CD4-positive, alpha-beta T cell (primary cell): ENCODE results near the gene CCIN. TPM values are rescaled to one million over a fixed set of nuclear protein-coding genes. Genes with fewer than 3 reads are reported as not detected.

Experiments used
- ATAC-seq: fragments of 200-7000 bp; cut with Tn5 transposase; one replicate; pipeline ENCODE4 v1.10.0; 2022; ENCODE audit warnings: mild to moderate bottlenecking; ENCODE audit not compliant: poor library complexity
- CTCF ChIA-PET: fragments of 350-600 bp; sonication (Branson Sonifier 250); formaldehyde crosslinking; loops from one replicate; lab custom pipeline; 2021; ENCODE audit warnings: antibody characterized with exemption, inconsistent platforms; lab: Charles Lee
- POLR2A ChIA-PET: fragments of 350-600 bp; sonication (Branson Sonifier 250); formaldehyde crosslinking; loops from one replicate; lab custom pipeline; 2021; ENCODE audit warnings: antibody characterized with exemption, inconsistent platforms; lab: Charles Lee
- DNase-seq, 14 experiments: peaks; one replicate each; pipeline ENCODE4 v3.0.0-alpha.2; 2013 to 2020; ENCODE audit warnings: mixed read lengths in 2 of 14
- H3K27ac ChIP-seq, 2 donors: one replicate each; pipeline versions ENCODE4 v1.5.1 to v1.7.0; 2013; ENCODE audit warnings: low read length in 2 of 2, low read depth in 1 of 2, mild to moderate bottlenecking in 1 of 2
- H3K27me3 ChIP-seq, 2 experiments: 1 replicate in 1 of 2; 2 replicates in 1 of 2; pipeline versions ENCODE4 v1.6.1 to v1.7.0; 2013; ENCODE audit warnings: low read length in 2 of 2, control low read depth in 1 of 2, mild to moderate bottlenecking in 1 of 2, moderate library complexity in 1 of 2; ENCODE audit not compliant: insufficient read depth in 2 of 2, control insufficient read depth in 1 of 2
- H3K36me3 ChIP-seq: one replicate; pipeline ENCODE4 v1.6.1; 2013; ENCODE audit warnings: low read length, control low read depth; ENCODE audit not compliant: insufficient read depth
- H3K4me1 ChIP-seq: one replicate; pipeline ENCODE4 v1.6.1; 2013; ENCODE audit warnings: low read length, control low read depth; ENCODE audit not compliant: insufficient read depth
- H3K4me3 ChIP-seq: one replicate; pipeline ENCODE4 v1.5.1; 2013; ENCODE audit warnings: mild to moderate bottlenecking, low read length, moderate library complexity
- H3K9me3 ChIP-seq, 2 experiments: 1 replicate in 1 of 2; 2 replicates in 1 of 2; pipeline versions ENCODE4 v1.6.1 to v1.7.0; 2013; ENCODE audit warnings: low read length in 2 of 2, mild to moderate bottlenecking in 2 of 2, control low read depth in 1 of 2, moderate library complexity in 1 of 2; ENCODE audit not compliant: control insufficient read depth in 1 of 2, insufficient read depth in 1 of 2
- H3K27ac Mint-ChIP-seq: one replicate; pipeline ENCODE4 v1.8.0; 2020; ENCODE audit warnings: mixed read lengths
- H3K27me3 Mint-ChIP-seq: one replicate; pipeline ENCODE4 v1.8.0; 2021; ENCODE audit warnings: mixed read lengths
- H3K36me3 Mint-ChIP-seq: one replicate; pipeline ENCODE4 v1.8.0; 2021; ENCODE audit warnings: low read depth, mixed read lengths
- H3K4me1 Mint-ChIP-seq: one replicate; pipeline ENCODE4 v1.8.0; 2021; ENCODE audit warnings: low read depth, mixed read lengths
- H3K4me3 Mint-ChIP-seq: one replicate; pipeline ENCODE4 v1.8.0; 2020; ENCODE audit warnings: mild to moderate bottlenecking, mixed read lengths
- H3K9me3 Mint-ChIP-seq: one replicate; pipeline ENCODE4 v1.8.0; 2020; ENCODE audit warnings: mixed read lengths
- intact Hi-C, 2 experiments: fragments of 100-400 bp; cut with DNase I in 1 of 2; cut with micrococcal nuclease in 1 of 2; formaldehyde crosslinking; loops; one replicate each; pipeline versions ENCODE4 v1.15.1 to v1.9.0; 2023 to 2025; cut with DNase I, micrococcal nuclease
- total RNA-seq, 174 experiments: library from RNA in 2 of 174; stranded (reverse) in 2 of 174; gene quantifications; one replicate each; pipeline ENCODE4 v1.2.3 and lab custom pipeline; 2021 to 2026
- TF ChIP-seq, protein P1 (sequence below): fragments of 200-600 bp; IDR thresholded peaks from one replicate; pipeline ENCODE4 v1.8.0; 2022; ENCODE audit warnings: antibody characterized with exemption, mild to moderate bottlenecking

The CCIN gene
- total RNA-seq, 2 experiments from 2014 or later = 0.22 to 0.36 TPM

DNA sequence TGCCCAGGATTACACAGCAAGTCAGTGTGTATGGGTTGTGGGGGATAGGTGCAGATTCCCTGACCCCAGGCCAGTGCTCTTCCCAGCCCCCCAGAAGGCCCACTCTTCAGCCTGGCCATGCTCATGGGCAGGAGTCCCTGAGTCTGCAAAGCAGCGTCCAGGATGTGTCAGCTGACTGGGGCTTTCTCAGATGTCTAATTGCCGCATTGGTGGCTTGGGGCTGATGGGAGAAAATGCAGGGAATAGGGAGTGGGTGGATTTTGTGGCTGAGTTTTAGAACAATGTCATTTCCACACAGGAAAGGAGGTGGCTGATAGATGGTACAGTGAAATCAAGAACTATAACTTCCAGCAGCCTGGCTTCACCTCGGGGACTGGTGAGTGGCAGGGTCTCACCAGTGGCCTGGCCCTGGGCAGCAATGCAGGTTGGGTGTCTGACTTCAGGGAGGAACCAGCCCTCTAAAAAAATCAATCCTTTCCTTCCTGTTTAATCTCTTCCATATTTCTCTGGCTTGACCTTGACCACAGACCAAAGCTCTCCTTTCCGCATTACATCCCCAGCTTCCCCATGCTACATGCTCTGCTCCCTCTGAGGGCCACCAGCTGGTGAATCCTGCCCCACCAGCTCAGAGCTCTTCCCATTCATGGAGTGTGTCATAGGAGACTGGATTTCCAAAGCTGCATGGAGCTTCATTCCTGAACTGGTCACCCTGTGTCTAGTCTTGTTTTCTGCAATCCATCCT, 18.4 kb upstream of the CCIN start:
- peak in 1 of 14 experiments; percentile 33 for DNase-seq
- Histone ChIP-seq H3K9me3 (peaks cover 5 to 7% of the 10 kb centered on the region in 2 experiments), H3K4me3 (peak overlapping the region; percentile 43), H3K27ac (peak overlapping the region; percentile 90 to 96), H3K27me3 (no peaks in the 10 kb centered on the region), H3K36me3 (peaks cover 33% of the 10 kb centered on the region), H3K4me1 (peaks cover 90% of the 10 kb centered on the region)
- Mint-ChIP-seq H3K4me3 (peak overlapping the region; percentile 72), H3K9me3 (peaks cover 7% of the 10 kb centered on the region), H3K27ac (peak overlapping the region; percentile 98), H3K27me3 (no peaks in the 10 kb centered on the region), H3K36me3 (peaks cover 59% of the 10 kb centered on the region), H3K4me1 (peaks cover 75% of the 10 kb centered on the region)
- ChIA-PET CTCF (interaction anchor here (1.0 to 4.6 kb wide), 4 partner anchors 14 to 47 kb away, joined by 3 to 15 read pairs (median 8); partner anchors contain the start of gene GLIPR2), POLR2A (interaction anchor here (1.3 to 3.4 kb wide), 6 partner anchors 8 to 48 kb away, joined by 4 to 20 read pairs (median 11); partner anchors contain the start of genes CLTA and GLIPR2)
- intact Hi-C loops = loop anchor here in 1 of 2 experiments (1.0 to 5.0 kb wide), 2 partner anchors 14 to 1773 kb away; partner anchors contain the start of genes GLIPR2 and MYORG
- ATAC-seq = no peak
- TF ChIP-seq, protein P1, sequence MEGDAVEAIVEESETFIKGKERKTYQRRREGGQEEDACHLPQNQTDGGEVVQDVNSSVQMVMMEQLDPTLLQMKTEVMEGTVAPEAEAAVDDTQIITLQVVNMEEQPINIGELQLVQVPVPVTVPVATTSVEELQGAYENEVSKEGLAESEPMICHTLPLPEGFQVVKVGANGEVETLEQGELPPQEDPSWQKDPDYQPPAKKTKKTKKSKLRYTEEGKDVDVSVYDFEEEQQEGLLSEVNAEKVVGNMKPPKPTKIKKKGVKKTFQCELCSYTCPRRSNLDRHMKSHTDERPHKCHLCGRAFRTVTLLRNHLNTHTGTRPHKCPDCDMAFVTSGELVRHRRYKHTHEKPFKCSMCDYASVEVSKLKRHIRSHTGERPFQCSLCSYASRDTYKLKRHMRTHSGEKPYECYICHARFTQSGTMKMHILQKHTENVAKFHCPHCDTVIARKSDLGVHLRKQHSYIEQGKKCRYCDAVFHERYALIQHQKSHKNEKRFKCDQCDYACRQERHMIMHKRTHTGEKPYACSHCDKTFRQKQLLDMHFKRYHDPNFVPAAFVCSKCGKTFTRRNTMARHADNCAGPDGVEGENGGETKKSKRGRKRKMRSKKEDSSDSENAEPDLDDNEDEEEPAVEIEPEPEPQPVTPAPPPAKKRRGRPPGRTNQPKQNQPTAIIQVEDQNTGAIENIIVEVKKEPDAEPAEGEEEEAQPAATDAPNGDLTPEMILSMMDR = no peak

DNA sequence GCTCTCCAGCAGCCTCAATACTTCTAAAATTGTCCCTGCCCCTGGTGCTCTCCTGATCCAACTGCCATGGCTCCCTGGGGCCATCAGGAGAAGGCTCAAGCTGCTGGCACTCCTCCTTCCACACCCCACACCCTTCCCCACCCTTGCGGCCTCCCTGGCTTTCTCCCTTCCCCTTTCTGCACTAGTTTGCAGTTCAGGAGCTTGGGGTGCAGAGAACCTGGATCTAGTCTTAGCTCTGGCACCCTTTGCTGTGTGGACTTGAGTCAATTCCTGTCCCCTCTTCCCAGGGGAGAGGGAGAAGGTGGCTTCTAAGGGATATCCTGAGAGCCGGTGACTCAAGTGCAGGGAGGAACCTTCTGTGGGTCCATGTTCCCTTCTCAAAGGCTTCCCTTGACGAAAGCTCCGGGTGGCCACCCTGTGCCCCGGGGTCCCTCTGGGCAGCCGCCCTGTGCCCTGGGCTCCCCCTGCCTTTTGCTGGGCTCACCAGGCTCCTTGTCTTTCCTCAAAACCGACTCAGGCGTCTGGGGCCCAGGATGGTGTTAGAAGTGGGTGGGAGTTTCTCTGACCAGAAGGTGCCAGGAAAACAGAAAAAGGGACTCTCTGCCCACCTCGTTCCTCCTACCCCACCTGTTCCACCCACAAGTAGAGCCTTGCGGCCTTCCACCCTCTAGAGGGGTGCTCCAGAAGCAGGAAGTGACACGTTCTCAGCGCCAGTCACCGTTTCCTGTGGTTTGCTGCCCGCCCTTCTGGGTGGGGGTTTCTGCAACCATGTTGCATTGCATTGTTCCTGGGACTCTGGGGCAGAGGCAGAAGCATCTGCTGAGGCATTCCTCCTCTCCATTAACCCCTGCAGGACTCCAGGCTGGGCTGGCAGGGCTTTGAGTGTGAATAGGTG, 17.6 kb upstream of the CCIN start:
- Mint-ChIP-seq H3K9me3 (peaks cover 3% of the 10 kb centered on the region), H3K27ac (peak overlapping the region; percentile 98), H3K36me3 (peaks cover 56% of the 10 kb centered on the region), H3K27me3 (no peaks in the 10 kb centered on the region), H3K4me1 (peaks cover 67% of the 10 kb centered on the region), H3K4me3 (peak overlapping the region; percentile 87)
- peak; percentile 73 to 96 (median 84) for DNase-seq
- peak overlapping the region; percentile 90 to 96 for H3K27ac ChIP-seq
- peaks cover 0 to 2% of the 10 kb centered on the region in 2 experiments for H3K9me3 ChIP-seq
- H3K4me1 ChIP-seq = peaks cover 82% of the 10 kb centered on the region
- H3K36me3 ChIP-seq = peaks cover 31% of the 10 kb centered on the region
- POLR2A ChIA-PET = interaction anchor here (0.9 to 3.4 kb wide), 6 partner anchors 9 to 48 kb away, joined by 4 to 20 read pairs (median 11); partner anchors contain the start of genes CLTA and GLIPR2
- no peaks in the 10 kb centered on the region for H3K27me3 ChIP-seq
- CTCF ChIA-PET = interaction anchor here (1.0 to 4.6 kb wide), 6 partner anchors 15 to 48 kb away, joined by 3 to 15 read pairs (median 6); partner anchors contain the start of genes CLTA and GLIPR2
- ATAC-seq = peak; percentile 95
- TF ChIP-seq, protein P1 = no peak
- peak overlapping the region; percentile 43 for H3K4me3 ChIP-seq
- intact Hi-C loops = loop anchor here in 1 of 2 experiments (1.0 to 5.0 kb wide), 2 partner anchors 15 to 1774 kb away; partner anchors contain the start of genes GLIPR2 and MYORG
